OCI-LY7 (cell line): ENCODE data around the gene HYI.

ENCODE experiments used
- EZH2phosphoT487 ChIP-seq: fragments of 200-600 bp; sonication (generic); IDR thresholded peaks from 2 replicates; pipeline ENCODE4 v1.6.1; 2018; ENCODE audit warnings: low read depth, borderline replicate concordance, mild to moderate bottlenecking, mixed run types, antibody characterized with exemption, low read length, moderate library complexity, mixed read lengths
- TF ChIP-seq, protein P1 (sequence below): fragments of 200-600 bp; sonication (generic); conservative IDR thresholded peaks from 2 replicates; pipeline ENCODE4 v1.5.1; 2014; ENCODE audit warnings: mild to moderate bottlenecking, antibody characterized with exemption, low read length, moderate library complexity, mixed read lengths

DNA sequence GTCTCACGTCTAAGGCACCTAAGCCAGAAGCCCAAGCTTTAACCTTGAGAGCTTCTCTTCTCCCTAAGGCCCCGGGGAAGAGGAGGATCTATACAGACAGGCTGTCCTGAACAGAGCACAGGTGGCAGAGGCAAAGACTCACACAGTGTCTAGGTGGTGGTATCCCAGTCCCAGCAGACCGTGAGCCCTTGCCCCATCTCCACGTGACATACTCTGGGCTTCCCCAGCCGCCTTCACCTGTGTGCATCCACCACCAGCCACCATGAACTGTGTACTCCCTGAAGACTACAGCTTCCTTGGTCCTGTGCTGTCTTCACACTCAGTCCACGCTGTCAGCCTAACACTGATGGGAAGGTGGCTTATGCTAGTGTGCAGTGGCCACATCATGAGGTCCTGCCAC is 32.3 kb downstream of the HYI start:
- TF ChIP-seq, protein P1, sequence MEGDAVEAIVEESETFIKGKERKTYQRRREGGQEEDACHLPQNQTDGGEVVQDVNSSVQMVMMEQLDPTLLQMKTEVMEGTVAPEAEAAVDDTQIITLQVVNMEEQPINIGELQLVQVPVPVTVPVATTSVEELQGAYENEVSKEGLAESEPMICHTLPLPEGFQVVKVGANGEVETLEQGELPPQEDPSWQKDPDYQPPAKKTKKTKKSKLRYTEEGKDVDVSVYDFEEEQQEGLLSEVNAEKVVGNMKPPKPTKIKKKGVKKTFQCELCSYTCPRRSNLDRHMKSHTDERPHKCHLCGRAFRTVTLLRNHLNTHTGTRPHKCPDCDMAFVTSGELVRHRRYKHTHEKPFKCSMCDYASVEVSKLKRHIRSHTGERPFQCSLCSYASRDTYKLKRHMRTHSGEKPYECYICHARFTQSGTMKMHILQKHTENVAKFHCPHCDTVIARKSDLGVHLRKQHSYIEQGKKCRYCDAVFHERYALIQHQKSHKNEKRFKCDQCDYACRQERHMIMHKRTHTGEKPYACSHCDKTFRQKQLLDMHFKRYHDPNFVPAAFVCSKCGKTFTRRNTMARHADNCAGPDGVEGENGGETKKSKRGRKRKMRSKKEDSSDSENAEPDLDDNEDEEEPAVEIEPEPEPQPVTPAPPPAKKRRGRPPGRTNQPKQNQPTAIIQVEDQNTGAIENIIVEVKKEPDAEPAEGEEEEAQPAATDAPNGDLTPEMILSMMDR, result no peak
- no peak for TF ChIP-seq EZH2phosphoT487
